HG02642 (cell line): ENCODE data around the gene CASTOR1.

Experiments
- ATAC-seq: cut with Tn5 transposase; IDR thresholded peaks from one replicate; pipeline ENCODE4 v1.9.1; 2021; ENCODE audit warnings: mild to moderate bottlenecking; ENCODE audit not compliant: unreplicated experiment, poor library complexity

Gene CASTOR1

DNA sequence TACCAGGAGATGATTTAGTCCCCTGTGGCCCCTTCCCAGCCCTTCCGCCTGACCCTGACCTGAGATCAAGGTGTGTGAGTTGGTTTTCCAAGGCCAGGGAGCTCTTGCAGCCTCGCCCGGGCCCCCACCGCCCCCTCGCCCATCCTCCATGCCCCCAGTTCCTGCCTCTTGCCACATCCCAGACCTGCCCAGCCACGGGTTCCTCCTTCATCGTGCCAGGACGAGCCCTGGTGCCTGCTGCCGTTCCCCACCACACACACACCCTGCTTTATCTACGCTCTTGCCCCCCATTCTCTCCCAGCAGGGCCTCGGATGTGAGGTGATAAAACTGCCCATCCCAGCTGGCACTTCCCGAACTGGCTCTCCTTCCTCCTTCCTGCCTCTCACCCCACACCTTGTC lies 41.3 kb downstream of the CASTOR1 start:
- no peak for ATAC-seq

DNA sequence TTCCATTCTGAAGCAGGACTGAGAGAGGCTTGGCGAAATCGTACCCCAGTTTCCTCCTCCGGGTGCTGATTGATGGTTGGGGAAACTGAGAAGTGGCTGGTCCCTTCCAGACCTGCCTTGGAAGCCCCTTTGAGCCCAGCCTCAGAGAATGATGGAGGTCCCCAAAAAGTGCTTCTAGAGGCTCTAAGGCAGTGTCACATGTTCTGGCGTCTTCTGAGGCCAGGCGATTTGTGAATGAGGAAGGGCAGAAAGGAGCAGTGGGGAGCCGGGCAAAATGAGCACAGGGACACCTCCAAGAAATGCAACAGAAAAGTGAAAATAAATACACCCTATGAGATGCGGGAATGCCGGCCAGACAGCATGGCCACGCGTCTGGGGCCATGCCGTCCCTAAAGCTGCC lies 41.7 kb downstream of the CASTOR1 start:
- ATAC-seq: no peak

DNA sequence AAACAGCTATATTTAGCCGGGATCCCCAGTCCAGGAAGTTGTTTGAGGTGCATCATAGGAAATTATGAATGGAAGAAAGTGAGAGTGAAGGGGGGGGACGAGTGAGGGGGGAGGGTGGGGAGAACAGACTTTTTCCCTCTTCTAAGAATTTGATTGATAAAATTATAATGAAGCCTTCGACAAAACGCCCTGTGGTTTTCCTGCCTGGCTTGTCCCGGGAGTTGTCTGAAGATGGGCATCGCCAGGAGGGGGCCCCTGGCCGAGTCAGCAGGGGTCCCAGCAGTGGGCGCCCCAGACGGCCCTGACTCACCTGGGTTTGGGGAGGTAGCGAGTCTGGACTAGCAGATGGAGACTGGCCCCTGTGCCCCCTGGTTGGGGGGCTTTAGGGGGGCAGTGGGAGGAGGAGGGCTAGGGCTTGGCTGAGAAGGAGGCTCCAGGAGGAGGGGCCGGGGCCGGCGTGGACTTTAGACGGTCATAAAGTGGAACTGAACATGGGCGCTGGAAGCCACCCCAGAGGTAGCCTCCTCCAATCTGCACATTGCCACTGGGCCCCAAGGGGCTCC lies 42.4 kb downstream of the CASTOR1 start:
- no peak for ATAC-seq

DNA sequence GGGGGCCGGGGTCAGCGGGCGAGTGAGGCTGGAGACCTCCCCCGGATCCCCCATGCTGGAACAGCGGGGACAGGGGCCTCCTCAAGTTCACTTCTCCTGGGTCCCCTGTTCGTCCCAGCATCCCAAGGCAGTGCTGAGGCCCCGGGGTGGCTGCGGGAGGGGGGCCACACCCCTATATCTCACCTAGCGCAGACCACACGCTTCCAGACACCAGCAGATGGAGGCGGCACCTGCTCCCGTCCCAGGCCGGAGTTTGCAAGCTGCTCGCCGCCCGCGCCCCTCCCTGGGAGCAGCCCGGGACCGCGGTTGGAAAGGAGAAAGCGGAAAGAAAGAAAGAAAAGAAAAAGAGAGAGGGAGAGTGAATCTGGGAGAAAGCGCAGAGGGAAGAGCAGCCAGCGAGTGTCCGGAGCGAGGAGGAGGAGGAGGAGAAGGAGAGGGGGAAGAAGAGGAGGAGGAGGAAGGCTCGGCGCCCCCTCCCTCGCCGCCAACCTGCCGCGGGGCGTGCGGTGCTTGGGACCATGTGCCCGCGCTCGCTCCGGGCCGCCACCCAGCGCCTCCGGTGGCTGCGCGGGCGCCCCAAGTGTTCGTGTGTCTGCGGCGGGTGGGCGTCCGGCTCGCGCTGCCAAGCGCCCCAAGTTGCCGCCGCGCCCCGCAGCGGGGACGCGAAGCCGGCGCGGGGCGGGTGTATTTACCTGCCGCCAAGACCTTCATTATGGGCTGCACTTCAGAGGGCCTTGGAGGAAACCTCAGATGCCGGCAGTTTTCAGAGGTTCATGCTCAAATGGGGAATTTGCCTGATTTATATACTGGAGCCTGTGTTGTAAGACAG lies 43.1 kb downstream of the CASTOR1 start, which contains the start of gene LIF:
TSS of gene LIF (minus strand) at position 775 of the 829 bp plus-strand sequence. CDS start at position 711, 64 bp downstream.
- ATAC-seq: no peak

GRCh38 chr22:30245181-30245984 lies 43.9 kb downstream of the CASTOR1 start:
- no peak for ATAC-seq

DNA sequence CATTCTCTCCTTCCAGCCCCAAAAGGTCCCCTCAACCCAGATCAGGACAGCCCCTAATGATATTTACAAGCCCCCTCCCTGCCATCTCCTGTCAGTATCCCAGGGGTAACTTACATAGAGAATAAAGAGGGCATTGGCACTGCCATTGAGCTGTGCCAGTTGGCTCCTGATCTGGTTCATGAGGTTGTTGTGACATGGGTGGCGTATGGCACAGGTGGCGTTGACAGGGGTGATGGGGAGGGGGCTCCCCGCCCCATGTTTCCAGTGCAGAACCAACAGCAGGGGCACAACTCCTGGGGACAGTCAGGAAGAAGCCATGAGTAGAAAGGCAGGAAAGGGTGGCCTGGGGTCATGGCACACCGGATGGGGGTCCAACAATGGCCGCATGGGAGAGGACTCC lies 44.7 kb downstream of the CASTOR1 start:
- ATAC-seq: no peak

GRCh38 chr22:30244066-30244465 lies 45.2 kb downstream of the CASTOR1 start:
- ATAC-seq: no peak

GRCh38 chr22:30243661-30244060 lies 45.6 kb downstream of the CASTOR1 start:
- no peak for ATAC-seq

GRCh38 chr22:30241576-30242371 lies 47.5 kb downstream of the CASTOR1 start:
- ATAC-seq: no peak

DNA sequence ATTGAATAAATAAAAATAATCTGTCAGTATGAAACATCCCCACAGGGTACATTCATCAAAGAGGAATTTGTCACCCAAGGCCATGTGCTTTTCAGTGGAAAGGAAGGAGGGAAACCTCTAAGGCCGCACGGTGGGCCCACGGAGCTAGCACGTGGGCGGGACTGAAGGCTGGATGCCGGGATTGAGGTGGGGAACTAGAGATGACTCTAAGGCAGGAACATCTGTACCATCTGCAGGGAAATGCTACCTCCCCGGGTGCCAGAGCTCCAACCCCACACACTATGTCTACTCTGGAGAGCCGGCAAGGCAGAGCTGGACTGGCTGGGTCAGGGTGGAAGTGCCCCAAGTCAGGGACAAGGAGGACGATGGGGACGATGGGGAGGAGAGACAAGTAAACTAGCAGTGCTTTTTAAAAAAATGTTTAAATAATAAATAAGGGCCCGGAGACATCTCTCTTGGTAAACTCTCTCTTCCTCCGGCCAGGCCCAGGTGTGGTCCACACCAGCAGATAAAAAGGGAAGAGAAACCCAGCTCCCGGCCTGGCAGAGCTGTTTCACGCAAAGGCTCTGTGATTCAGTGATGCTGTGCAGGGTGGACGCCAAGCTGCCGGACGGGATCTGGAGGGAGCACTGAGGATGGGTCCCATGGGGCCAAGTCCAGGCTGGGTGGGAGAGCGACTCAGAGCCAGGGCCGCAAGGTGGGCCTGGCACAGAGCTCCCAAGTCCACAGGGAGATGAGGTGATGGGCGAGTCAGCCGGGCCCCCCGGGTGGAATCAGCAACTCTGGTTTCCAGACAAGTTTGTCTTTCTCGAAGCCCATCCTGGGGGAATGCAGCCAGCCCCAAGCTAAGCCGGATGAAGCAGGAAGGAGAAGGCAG lies 48.5 kb downstream of the CASTOR1 start:
- no peak for ATAC-seq

GRCh38 chr22:30239488-30240405 lies 49.6 kb downstream of the CASTOR1 start:
- no peak for ATAC-seq

GRCh38 chr22:30238661-30239487 lies 50.4 kb downstream of the CASTOR1 start:
- ATAC-seq: no peak

DNA sequence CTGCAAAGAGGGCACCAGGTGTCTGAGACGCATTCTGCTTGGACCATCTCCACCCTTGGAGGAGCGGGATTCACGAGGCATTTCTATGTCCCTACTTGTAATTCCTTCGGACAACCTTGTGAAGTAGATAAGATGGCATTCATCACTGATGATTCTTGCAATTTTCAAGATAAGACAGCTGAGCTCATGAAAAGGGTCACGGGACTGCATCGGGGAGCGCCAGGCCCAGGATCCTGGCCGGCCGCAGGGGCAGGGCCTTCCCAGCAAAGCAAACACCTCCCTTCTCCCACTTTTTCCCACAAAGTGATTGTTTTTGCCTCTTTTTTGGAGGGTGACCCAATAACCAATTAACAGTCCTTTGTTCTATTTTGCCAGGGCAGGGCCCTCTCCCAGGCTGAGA lies 51.2 kb downstream of the CASTOR1 start:
- ATAC-seq: no peak

DNA sequence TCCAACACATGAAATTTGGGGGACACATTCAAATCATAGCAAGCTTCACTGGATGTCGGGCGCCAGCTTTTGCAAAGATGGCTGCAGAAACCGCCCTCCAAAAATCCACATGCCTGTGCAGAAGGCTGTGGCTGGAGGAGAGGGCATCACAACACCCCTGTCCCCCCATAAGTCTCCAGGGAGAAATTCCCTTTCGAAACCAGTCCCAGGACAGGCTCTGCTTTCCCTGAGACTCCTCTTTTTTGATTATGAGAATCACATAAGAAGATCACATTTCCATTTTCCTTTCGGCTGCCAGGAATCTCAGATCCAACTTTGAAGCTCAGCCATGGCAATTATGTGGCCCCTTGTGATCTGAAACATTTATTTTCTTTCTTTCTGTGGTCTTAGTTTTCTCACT lies 52.4 kb downstream of the CASTOR1 start:
- ATAC-seq: no peak

GRCh38 chr22:30235687-30236170 lies 53.6 kb downstream of the CASTOR1 start:
- no peak for ATAC-seq
